GM23338 (cell line): Measurements from ENCODE around the gene ANKRD55. TPM values are rescaled to one million over a fixed set of nuclear protein-coding genes. Genes with fewer than 3 reads are reported as not detected.
A peak's percentile ranks its signal among the peaks of the same experiment; 100 is the strongest.

Experiments used
- ATAC-seq: fragments of 200-7000 bp; cut with Tn5 transposase; 3 replicates; pipeline ENCODE4 v1.9.1; 2020
- DNase-seq: peaks from one replicate; pipeline ENCODE4 v3.0.0-alpha.2; 2015; ENCODE audit warnings: low spot score
- H2AFZ ChIP-seq: fragments of 200-600 bp; sonication (generic); 2 replicates; pipeline ENCODE4 v1.8.0; 2016; ENCODE audit warnings: antibody characterized with exemption, mild to moderate bottlenecking, moderate library complexity
- H3F3A ChIP-seq: fragments of 200-600 bp; sonication (generic); replicated peaks from 2 replicates; pipeline ENCODE4 v1.8.0; 2017; ENCODE audit warnings: antibody characterized with exemption, mixed run types, low read depth
- H3K27ac ChIP-seq: fragments of 200-600 bp; sonication (generic); 2 replicates; pipeline ENCODE4 v1.6.1; 2016; ENCODE audit warnings: low read depth
- H3K27me3 ChIP-seq: fragments of 200-600 bp; sonication (generic); 2 replicates; pipeline ENCODE4 v1.8.0; 2016; ENCODE audit warnings: mild to moderate bottlenecking, mixed run types, moderate library complexity; ENCODE audit not compliant: insufficient read depth
- H3K36me3 ChIP-seq: fragments of 200-600 bp; sonication (generic); 2 replicates; pipeline ENCODE4 v1.8.0; 2016; ENCODE audit warnings: mild to moderate bottlenecking; ENCODE audit not compliant: insufficient read depth
- H3K4me1 ChIP-seq: fragments of 200-600 bp; sonication (generic); 2 replicates; pipeline ENCODE4 v1.8.0; 2016; ENCODE audit warnings: mild to moderate bottlenecking, moderate library complexity; ENCODE audit not compliant: insufficient read depth
- H3K4me2 ChIP-seq: fragments of 200-600 bp; sonication (generic); 2 replicates; pipeline ENCODE4 v1.7.1; 2017; ENCODE audit warnings: mixed run types
- H3K4me3 ChIP-seq: fragments of 200-600 bp; sonication (generic); 2 replicates; pipeline ENCODE4 v1.6.1; 2016; ENCODE audit warnings: mixed run types
- H3K79me2 ChIP-seq: fragments of 200-600 bp; sonication (generic); replicated peaks from 2 replicates; pipeline ENCODE4 v1.8.0; 2017; ENCODE audit warnings: mild to moderate bottlenecking; ENCODE audit not compliant: insufficient read depth
- H3K9me2 ChIP-seq: fragments of 200-600 bp; sonication (generic); 2 replicates; pipeline ENCODE4 v1.8.0; 2017; ENCODE audit not compliant: insufficient read depth
- H4K20me1 ChIP-seq: fragments of 200-600 bp; sonication (generic); replicated peaks from 2 replicates; pipeline ENCODE4 v1.8.0; 2017; ENCODE audit warnings: mild to moderate bottlenecking; ENCODE audit not compliant: insufficient read depth
- H3K27ac Mint-ChIP-seq: 2 replicates; pipeline ENCODE4 v1.8.0; 2020; ENCODE audit warnings: inconsistent platforms, mild to moderate bottlenecking, moderate library complexity, mixed read lengths
- H3K27me3 Mint-ChIP-seq: 3 replicates; pipeline ENCODE4 v1.8.0; 2022; ENCODE audit warnings: low read depth, mild to moderate bottlenecking, moderate library complexity, mixed read lengths, inconsistent platforms; ENCODE audit not compliant: insufficient read depth, poor library complexity
- H3K36me3 Mint-ChIP-seq: 3 replicates; pipeline ENCODE4 v1.8.0; 2021; ENCODE audit warnings: low read depth, mild to moderate bottlenecking, inconsistent platforms, moderate library complexity, mixed read lengths
- H3K4me1 Mint-ChIP-seq: 3 replicates; pipeline ENCODE4 v1.8.0; 2020; ENCODE audit warnings: mild to moderate bottlenecking, inconsistent platforms, mixed read lengths
- H3K4me3 Mint-ChIP-seq: 3 replicates; pipeline ENCODE4 v1.8.0; 2021; ENCODE audit warnings: moderate library complexity, mild to moderate bottlenecking, inconsistent platforms, mixed read lengths
- H3K9me3 Mint-ChIP-seq: 3 replicates; pipeline ENCODE4 v1.8.0; 2020; ENCODE audit warnings: moderate library complexity, mild to moderate bottlenecking, inconsistent platforms, mixed read lengths
- CREB1 ChIP-seq: fragments of 250-450 bp; sonication (Bioruptor Pico); IDR thresholded peaks from 2 replicates; pipeline ENCODE4 v1.5.0; 2020; ENCODE audit warnings: low read depth, mild to moderate bottlenecking, moderate library complexity
- EZH2 ChIP-seq: fragments of 200-600 bp; sonication (generic); IDR thresholded peaks from one replicate; pipeline ENCODE4 v1.8.0; 2017; ENCODE audit warnings: antibody characterized with exemption, mild to moderate bottlenecking, low read depth; ENCODE audit not compliant: unreplicated experiment
- EZH2phosphoT487 ChIP-seq: fragments of 200-600 bp; sonication (generic); IDR thresholded peaks from one replicate; pipeline ENCODE4 v1.8.1; 2018; ENCODE audit warnings: antibody characterized with exemption; ENCODE audit not compliant: unreplicated experiment
- JUNB ChIP-seq: IDR thresholded peaks from one replicate; pipeline ENCODE4 v1.6.1; 2016; ENCODE audit warnings: antibody characterized with exemption; ENCODE audit not compliant: unreplicated experiment
- NANOG ChIP-seq: IDR thresholded peaks from 2 replicates; pipeline ENCODE4 v1.6.1; 2016; ENCODE audit warnings: antibody characterized with exemption, borderline replicate concordance
- POLR2AphosphoS5 ChIP-seq: IDR thresholded peaks from 2 replicates; pipeline ENCODE4 v1.6.1; 2016; ENCODE audit warnings: antibody characterized with exemption, low read depth
- REST ChIP-seq: IDR thresholded peaks from one replicate; pipeline ENCODE4 v1.6.1; 2018; ENCODE audit warnings: antibody characterized with exemption; ENCODE audit not compliant: unreplicated experiment
- STAT1 ChIP-seq: IDR thresholded peaks from one replicate; pipeline ENCODE4 v1.6.1; 2016; ENCODE audit warnings: antibody characterized with exemption; ENCODE audit not compliant: unreplicated experiment
- ZNF114 ChIP-seq: fragments of 250-450 bp; sonication (Bioruptor Pico); IDR thresholded peaks from 2 replicates; pipeline ENCODE4 v1.5.0; 2020; ENCODE audit warnings: mild to moderate bottlenecking, moderate library complexity
- ZNF331 ChIP-seq: fragments of 250-450 bp; sonication (Bioruptor Pico); IDR thresholded peaks from 2 replicates; pipeline ENCODE4 v1.5.0; 2020; ENCODE audit warnings: low read depth, mild to moderate bottlenecking, moderate library complexity
- polyA plus RNA-seq: library from polyadenylated mRNA; unstranded; fragments of >200 nt; fragmentation: Nextera tagmentation; extraction: Ambion mirVana; gene quantifications from 2 replicates; pipeline ENCODE4 v1.2.1, GENCODE V29; 2016
- total RNA-seq: library from RNA; depleted of rRNA; stranded (reverse); fragments of >200 nt; shearing (Covaris generic); gene quantifications from 2 replicates; pipeline ENCODE4 v1.2.3, GENCODE V29; 2014
- TF ChIP-seq, protein P1 (sequence below): IDR thresholded peaks from 2 replicates; pipeline ENCODE4 v1.6.1; 2016; ENCODE audit warnings: antibody characterized with exemption
- TF ChIP-seq, protein P2 (sequence below): fragments of 250-450 bp; sonication (Bioruptor Pico); IDR thresholded peaks from 2 replicates; pipeline ENCODE4 v1.5.0; 2020; ENCODE audit warnings: mild to moderate bottlenecking, moderate library complexity
- TF ChIP-seq, protein P3 (sequence below), 2 experiments: fragments of 200-600 bp in 1 of 2; sonication (generic) in 1 of 2; conservative IDR thresholded peaks; 2 replicates each; pipeline versions ENCODE4 v1.5.1 to v1.6.1; 2016 to 2017; ENCODE audit warnings: antibody characterized with exemption in 2 of 2, low read depth in 2 of 2, mild to moderate bottlenecking in 2 of 2, moderate library complexity in 1 of 2

The ANKRD55 gene
- total and polyA plus RNA-seq, 2 experiments from 2014 or later, result not detected

DNA sequence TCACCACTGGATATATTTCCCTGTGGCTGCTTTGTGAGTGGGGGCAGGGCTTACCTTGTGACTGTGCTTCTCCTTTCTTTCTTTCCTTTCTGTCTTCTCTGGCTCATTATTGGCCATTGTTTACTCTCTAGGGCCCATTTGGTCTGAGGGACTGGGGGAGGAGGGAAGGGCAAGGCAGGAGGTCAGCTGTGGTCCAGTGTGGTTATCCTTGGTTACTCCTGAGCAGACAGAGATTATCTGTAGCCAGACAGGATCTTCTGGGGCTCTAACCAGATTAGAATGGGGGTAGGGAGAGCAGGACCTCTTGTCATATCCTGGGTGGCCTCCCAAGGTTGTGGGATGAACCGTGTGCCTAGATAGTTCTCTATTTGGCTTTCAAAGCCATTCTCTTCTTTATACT lies 71.2 kb downstream of the ANKRD55 start:
- H3K36me3 ChIP-seq, result no peaks in the 10 kb centered on the region
- no peaks in the 10 kb centered on the region for H3K79me2 ChIP-seq
- H3K4me1 ChIP-seq, result peaks cover 8% of the 10 kb centered on the region
- no peaks in the 10 kb centered on the region for H3K36me3 Mint-ChIP-seq
- no peaks in the 10 kb centered on the region for H4K20me1 ChIP-seq
- DNase-seq, result no peak
- H3K9me2 ChIP-seq, result peaks cover 3% of the 10 kb centered on the region; the same call in 1 of the 2 replicates
- H3K4me3 ChIP-seq, result no peak overlapping the region
- H3K27ac ChIP-seq, result no peak overlapping the region
- no peaks in the 10 kb centered on the region for H3K27me3 ChIP-seq
- no peaks in the 10 kb centered on the region for H3K9me3 Mint-ChIP-seq
- no peak for TF ChIP-seq NANOG
- no peak for TF ChIP-seq EZH2
- no peak for TF ChIP-seq ZNF114 (CRISPR knock-in tag)
- TF ChIP-seq, protein P1, sequence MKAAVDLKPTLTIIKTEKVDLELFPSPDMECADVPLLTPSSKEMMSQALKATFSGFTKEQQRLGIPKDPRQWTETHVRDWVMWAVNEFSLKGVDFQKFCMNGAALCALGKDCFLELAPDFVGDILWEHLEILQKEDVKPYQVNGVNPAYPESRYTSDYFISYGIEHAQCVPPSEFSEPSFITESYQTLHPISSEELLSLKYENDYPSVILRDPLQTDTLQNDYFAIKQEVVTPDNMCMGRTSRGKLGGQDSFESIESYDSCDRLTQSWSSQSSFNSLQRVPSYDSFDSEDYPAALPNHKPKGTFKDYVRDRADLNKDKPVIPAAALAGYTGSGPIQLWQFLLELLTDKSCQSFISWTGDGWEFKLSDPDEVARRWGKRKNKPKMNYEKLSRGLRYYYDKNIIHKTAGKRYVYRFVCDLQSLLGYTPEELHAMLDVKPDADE, result no peak
- no peak for TF ChIP-seq ZNF331 (CRISPR knock-in tag)
- TF ChIP-seq CREB1 (CRISPR knock-in tag), result no peak
- TF ChIP-seq, protein P2, sequence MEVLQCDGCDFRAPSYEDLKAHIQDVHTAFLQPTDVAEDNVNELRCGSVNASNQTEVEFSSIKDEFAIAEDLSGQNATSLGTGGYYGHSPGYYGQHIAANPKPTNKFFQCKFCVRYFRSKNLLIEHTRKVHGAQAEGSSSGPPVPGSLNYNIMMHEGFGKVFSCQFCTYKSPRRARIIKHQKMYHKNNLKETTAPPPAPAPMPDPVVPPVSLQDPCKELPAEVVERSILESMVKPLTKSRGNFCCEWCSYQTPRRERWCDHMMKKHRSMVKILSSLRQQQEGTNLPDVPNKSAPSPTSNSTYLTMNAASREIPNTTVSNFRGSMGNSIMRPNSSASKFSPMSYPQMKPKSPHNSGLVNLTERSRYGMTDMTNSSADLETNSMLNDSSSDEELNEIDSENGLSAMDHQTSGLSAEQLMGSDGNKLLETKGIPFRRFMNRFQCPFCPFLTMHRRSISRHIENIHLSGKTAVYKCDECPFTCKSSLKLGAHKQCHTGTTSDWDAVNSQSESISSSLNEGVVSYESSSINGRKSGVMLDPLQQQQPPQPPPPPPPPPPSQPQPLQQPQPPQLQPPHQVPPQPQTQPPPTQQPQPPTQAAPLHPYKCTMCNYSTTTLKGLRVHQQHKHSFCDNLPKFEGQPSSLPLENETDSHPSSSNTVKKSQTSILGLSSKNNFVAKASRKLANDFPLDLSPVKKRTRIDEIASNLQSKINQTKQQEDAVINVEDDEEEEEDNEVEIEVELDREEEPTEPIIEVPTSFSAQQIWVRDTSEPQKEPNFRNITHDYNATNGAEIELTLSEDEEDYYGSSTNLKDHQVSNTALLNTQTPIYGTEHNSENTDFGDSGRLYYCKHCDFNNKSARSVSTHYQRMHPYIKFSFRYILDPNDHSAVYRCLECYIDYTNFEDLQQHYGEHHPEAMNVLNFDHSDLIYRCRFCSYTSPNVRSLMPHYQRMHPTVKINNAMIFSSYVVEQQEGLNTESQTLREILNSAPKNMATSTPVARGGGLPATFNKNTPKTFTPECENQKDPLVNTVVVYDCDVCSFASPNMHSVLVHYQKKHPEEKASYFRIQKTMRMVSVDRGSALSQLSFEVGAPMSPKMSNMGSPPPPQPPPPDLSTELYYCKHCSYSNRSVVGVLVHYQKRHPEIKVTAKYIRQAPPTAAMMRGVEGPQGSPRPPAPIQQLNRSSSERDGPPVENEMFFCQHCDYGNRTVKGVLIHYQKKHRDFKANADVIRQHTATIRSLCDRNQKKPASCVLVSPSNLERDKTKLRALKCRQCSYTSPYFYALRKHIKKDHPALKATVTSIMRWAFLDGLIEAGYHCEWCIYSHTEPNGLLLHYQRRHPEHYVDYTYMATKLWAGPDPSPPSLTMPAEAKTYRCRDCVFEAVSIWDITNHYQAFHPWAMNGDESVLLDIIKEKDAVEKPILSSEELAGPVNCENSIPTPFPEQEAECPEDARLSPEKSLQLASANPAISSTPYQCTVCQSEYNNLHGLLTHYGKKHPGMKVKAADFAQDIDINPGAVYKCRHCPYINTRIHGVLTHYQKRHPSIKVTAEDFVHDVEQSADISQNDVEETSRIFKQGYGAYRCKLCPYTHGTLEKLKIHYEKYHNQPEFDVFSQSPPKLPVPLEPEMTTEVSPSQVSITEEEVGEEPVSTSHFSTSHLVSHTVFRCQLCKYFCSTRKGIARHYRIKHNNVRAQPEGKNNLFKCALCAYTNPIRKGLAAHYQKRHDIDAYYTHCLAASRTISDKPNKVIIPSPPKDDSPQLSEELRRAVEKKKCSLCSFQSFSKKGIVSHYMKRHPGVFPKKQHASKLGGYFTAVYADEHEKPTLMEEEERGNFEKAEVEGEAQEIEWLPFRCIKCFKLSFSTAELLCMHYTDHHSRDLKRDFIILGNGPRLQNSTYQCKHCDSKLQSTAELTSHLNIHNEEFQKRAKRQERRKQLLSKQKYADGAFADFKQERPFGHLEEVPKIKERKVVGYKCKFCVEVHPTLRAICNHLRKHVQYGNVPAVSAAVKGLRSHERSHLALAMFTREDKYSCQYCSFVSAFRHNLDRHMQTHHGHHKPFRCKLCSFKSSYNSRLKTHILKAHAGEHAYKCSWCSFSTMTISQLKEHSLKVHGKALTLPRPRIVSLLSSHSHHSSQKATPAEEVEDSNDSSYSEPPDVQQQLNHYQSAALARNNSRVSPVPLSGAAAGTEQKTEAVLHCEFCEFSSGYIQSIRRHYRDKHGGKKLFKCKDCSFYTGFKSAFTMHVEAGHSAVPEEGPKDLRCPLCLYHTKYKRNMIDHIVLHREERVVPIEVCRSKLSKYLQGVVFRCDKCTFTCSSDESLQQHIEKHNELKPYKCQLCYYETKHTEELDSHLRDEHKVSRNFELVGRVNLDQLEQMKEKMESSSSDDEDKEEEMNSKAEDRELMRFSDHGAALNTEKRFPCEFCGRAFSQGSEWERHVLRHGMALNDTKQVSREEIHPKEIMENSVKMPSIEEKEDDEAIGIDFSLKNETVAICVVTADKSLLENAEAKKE (CRISPR knock-in tag), result no peak
- no peak for TF ChIP-seq POLR2AphosphoS5
- TF ChIP-seq, protein P3, sequence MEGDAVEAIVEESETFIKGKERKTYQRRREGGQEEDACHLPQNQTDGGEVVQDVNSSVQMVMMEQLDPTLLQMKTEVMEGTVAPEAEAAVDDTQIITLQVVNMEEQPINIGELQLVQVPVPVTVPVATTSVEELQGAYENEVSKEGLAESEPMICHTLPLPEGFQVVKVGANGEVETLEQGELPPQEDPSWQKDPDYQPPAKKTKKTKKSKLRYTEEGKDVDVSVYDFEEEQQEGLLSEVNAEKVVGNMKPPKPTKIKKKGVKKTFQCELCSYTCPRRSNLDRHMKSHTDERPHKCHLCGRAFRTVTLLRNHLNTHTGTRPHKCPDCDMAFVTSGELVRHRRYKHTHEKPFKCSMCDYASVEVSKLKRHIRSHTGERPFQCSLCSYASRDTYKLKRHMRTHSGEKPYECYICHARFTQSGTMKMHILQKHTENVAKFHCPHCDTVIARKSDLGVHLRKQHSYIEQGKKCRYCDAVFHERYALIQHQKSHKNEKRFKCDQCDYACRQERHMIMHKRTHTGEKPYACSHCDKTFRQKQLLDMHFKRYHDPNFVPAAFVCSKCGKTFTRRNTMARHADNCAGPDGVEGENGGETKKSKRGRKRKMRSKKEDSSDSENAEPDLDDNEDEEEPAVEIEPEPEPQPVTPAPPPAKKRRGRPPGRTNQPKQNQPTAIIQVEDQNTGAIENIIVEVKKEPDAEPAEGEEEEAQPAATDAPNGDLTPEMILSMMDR (conservative IDR thresholded peaks at IDR 0.05; ENCODE audit: low read depth in 2 of 2), result no peak
- TF ChIP-seq EZH2phosphoT487, result no peak
- no peak for TF ChIP-seq REST
- TF ChIP-seq JUNB, result no peak
- no peak for TF ChIP-seq STAT1
- 0 out of 2 replicates have a peak overlapping the region, but pooled peaks have one; percentile 32 for H2AFZ ChIP-seq
- H3K4me1 Mint-ChIP-seq, result peaks cover 24% of the 10 kb centered on the region
- no peak overlapping the region for H3K4me2 ChIP-seq
- ATAC-seq, result no peak
- H3F3A ChIP-seq, result no peaks in the 10 kb centered on the region
- no peak overlapping the region for H3K4me3 Mint-ChIP-seq
- H3K27ac Mint-ChIP-seq, result no peak overlapping the region
- peaks cover 5% of the 10 kb centered on the region for H3K27me3 Mint-ChIP-seq
